Mesenteric fat pad (tissue), 1 donor: ENCODE results near the gene COL18A1. TPM values are rescaled to one million over a fixed set of nuclear protein-coding genes. Genes with fewer than 3 reads are reported as not detected.
"Not testable (repeated sequence)": the region's sequence is repeated elsewhere in the genome, so short reads cannot be mapped to it uniquely, and the experiment has no call there.

Experiments used
- DNase-seq: peaks from one replicate; pipeline ENCODE4 v3.0.0-alpha.2; 2020; ENCODE audit warnings: low spot score
- long read RNA-seq: library from polyadenylated mRNA; unstranded; transcript quantifications from one replicate; pipeline ENCODE4 v2.0.0, GENCODE V29; 2020
- total RNA-seq: library from RNA; stranded (reverse); fragmentation: NEBNext Ultra II Directional; extraction: Animal tissue kit (Norgen Biotek cat#: 25700); gene quantifications from one replicate; pipeline ENCODE4 v1.2.1, GENCODE V29; 2021
- donor health status: DM: yes; HTN: yes; CAD: no.

The COL18A1 gene
- total RNA-seq, result 79.8 TPM
- long read RNA-seq, partial matches to known transcripts, result 85 of 121 reads
- long read RNA-seq, other reads (novel, unspliced or antisense), result 36 of 121 reads

GRCh38 chr21:45404730-45405270 lies at the start of gene COL18A1:
Gene COL18A1 (plus strand): TSS chr21:45405165. CDS start chr21:45405231, 66 bp downstream.
- no peak for DNase-seq

GRCh38 chr21:45355573-45355972 lies 49.4 kb upstream of the COL18A1 start:
- DNase-seq, result no peak

GRCh38 chr21:45356251-45356650 lies 48.7 kb upstream of the COL18A1 start:
- DNase-seq, result no peak

GRCh38 chr21:45356653-45357435 lies 48.1 kb upstream of the COL18A1 start:
- DNase-seq, result no peak

- DNase-seq, result no peak
Measured at GRCh38 chr21:45357436-45358260, 47.3 kb upstream of the COL18A1 start.

GRCh38 chr21:45358261-45358670 lies 46.7 kb upstream of the COL18A1 start:
- no peak for DNase-seq

- DNase-seq, result no peak
Measured at GRCh38 chr21:45358711-45359310, 46.2 kb upstream of the COL18A1 start.

- no peak for DNase-seq
Measured at GRCh38 chr21:45359451-45360217, 45.3 kb upstream of the COL18A1 start.

- no peak for DNase-seq
Measured at GRCh38 chr21:45361033-45361997, 43.6 kb upstream of the COL18A1 start.

- no peak for DNase-seq
Measured at GRCh38 chr21:45362077-45362747, 42.8 kb upstream of the COL18A1 start.

GRCh38 chr21:45362748-45363145 lies 42.2 kb upstream of the COL18A1 start:
- DNase-seq, result no peak

GRCh38 chr21:45363272-45363671 lies 41.7 kb upstream of the COL18A1 start:
- DNase-seq, result not testable (repeated sequence)

- DNase-seq, result no peak
Measured at GRCh38 chr21:45363921-45364467, 41.0 kb upstream of the COL18A1 start.

- DNase-seq, result no peak
Measured at GRCh38 chr21:45364468-45365185, 40.3 kb upstream of the COL18A1 start.

- no peak for DNase-seq
Measured at GRCh38 chr21:45365186-45365607, 39.8 kb upstream of the COL18A1 start.

- DNase-seq, result no peak
Measured at GRCh38 chr21:45365608-45366241, 39.2 kb upstream of the COL18A1 start.

- no peak for DNase-seq
Measured at GRCh38 chr21:45366476-45366875, 38.5 kb upstream of the COL18A1 start.
